ENCODE measurements around the gene NLRP3. TPM values are rescaled to one million over a fixed set of nuclear protein-coding genes. Genes with fewer than 3 reads are reported as not detected.

Gene NLRP3
- total RNA-seq, 4 donors from 2014 or later = 0.26 to 2.8 (median 0.86) TPM

DNA sequence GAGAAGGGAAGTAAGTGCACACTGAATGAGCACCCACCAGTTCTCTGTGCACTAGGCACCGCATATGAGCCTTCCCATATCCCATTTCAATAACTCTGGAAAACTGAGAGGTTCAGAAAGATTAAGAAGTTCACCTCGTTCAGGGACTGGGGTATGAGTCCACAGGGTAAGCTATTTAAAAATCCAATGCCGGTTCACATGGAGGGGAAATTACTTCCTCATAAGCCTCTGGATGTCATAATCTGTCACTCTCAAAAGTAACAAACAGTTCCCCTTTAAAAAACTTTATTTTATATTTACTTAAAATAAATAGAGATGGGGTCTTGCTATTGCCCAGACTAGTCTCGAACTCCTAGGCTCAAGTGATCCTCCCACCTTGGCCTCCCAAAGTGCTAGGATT, 40.0 kb downstream of the NLRP3 start:
- Histone ChIP-seq H3K4me3 (no peak overlapping the region), H3K27me3 (no peaks in the 10 kb centered on the region), H3K36me3 (no peaks in the 10 kb centered on the region), H3K4me1 (no peaks in the 10 kb centered on the region), H3K27ac (no peak overlapping the region), H3K9me3 (no peaks in the 10 kb centered on the region)
- DNase-seq = no peak
- TF ChIP-seq, protein P1, sequence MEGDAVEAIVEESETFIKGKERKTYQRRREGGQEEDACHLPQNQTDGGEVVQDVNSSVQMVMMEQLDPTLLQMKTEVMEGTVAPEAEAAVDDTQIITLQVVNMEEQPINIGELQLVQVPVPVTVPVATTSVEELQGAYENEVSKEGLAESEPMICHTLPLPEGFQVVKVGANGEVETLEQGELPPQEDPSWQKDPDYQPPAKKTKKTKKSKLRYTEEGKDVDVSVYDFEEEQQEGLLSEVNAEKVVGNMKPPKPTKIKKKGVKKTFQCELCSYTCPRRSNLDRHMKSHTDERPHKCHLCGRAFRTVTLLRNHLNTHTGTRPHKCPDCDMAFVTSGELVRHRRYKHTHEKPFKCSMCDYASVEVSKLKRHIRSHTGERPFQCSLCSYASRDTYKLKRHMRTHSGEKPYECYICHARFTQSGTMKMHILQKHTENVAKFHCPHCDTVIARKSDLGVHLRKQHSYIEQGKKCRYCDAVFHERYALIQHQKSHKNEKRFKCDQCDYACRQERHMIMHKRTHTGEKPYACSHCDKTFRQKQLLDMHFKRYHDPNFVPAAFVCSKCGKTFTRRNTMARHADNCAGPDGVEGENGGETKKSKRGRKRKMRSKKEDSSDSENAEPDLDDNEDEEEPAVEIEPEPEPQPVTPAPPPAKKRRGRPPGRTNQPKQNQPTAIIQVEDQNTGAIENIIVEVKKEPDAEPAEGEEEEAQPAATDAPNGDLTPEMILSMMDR (IDR thresholded peaks at IDR 0.05) = no peak
- TF ChIP-seq POLR2A (IDR thresholded peaks at IDR 0.05) = no peak
- intact Hi-C loops (cut with DNase I; ENCODE audit: low total_unique reads) = no loop called here

DNA sequence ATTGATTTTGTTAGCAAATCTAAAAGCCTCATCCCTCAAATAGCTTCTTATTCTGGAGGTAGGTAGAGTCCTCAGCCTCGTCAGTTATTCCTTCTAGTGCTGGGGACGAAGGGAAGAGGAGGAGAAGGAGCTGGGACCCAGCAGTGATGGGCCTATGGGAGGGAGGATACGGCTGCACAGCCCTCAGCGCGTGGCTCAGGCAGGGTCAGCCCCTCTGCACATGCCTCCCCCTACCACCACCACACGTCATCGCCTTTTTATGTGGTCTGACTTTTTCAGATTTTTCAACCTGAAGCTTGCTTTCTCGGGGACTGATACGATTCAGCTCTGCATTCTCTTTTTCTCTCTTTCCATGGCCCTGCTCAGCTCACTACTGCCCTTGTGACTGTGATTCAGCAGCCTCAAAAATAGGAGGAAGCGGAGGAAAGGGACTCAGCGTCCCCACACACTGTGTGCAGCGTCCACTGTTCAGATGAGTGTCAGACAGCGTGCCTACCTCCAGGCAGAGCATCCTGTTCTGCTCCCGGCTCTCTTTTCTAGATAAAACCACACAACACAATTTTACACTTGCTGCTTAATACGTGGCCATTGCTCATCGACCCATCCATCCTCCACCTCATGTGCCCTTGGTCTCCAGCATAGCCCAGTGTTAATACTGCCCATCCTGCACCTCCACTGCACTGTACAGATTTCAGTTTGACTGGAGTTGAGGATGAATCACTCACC, 41.1 kb downstream of the NLRP3 start:
- Histone ChIP-seq H3K4me3 (no peak overlapping the region), H3K9me3 (no peaks in the 10 kb centered on the region), H3K36me3 (no peaks in the 10 kb centered on the region), H3K4me1 (no peaks in the 10 kb centered on the region), H3K27me3 (no peaks in the 10 kb centered on the region), H3K27ac (no peak overlapping the region)
- intact Hi-C loops (cut with DNase I; ENCODE audit: low total_unique reads) = no loop called here
- no peak for DNase-seq
- TF ChIP-seq, protein P1 (IDR thresholded peaks at IDR 0.05) = no peak
- TF ChIP-seq POLR2A (IDR thresholded peaks at IDR 0.05) = no peak

DNA sequence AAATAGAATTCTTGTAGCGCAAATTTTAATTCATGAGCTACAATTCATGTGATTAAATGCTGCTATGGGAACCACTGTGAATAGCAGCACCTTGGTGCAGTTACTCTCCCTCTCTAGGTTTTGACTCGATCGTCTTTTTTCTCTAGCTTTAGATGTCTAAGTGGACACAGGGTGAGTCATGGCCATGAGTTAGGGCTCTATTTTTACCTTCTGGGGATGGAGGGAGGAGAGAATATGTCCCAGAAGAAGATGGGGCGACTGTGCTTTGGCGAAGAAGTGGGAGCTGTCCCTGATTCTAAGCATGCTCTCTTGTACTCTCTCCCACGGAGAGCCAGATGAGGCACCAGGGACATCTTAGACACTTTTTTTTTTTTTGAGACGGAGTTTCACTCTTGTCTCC, 43.5 kb downstream of the NLRP3 start:
- Histone ChIP-seq H3K27ac (no peak overlapping the region), H3K4me1 (no peaks in the 10 kb centered on the region), H3K36me3 (no peaks in the 10 kb centered on the region), H3K9me3 (no peaks in the 10 kb centered on the region), H3K4me3 (no peak overlapping the region), H3K27me3 (no peaks in the 10 kb centered on the region)
- DNase-seq = no peak
- TF ChIP-seq POLR2A (IDR thresholded peaks at IDR 0.05) = no peak
- TF ChIP-seq, protein P1 (IDR thresholded peaks at IDR 0.05) = no peak
- intact Hi-C loops (cut with DNase I; ENCODE audit: low total_unique reads) = no loop called here

DNA sequence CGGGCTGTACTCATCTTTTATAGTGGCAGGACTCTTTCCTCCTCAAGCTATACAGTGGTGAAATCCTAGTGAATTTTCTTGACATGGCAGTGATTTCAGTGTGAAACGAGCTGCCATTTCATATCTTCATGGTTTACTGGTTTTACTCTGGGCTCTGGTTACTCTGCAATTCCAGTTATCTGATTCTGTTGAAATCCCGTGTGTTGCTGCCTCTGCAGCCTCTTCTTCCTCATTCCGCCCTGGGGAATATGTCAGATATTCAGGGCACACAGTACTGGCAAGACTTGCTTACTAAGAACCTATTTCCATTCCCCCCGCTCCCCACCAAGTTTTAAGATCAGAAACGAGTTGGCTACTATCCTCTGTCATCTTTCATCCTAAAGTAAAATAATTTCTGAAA, 49.8 kb downstream of the NLRP3 start:
- H3K4me1 ChIP-seq = no peaks in the 10 kb centered on the region
- H3K4me3 ChIP-seq = no peak overlapping the region
- TF ChIP-seq, protein P1 (IDR thresholded peaks at IDR 0.05) = no peak
- TF ChIP-seq POLR2A (IDR thresholded peaks at IDR 0.05) = no peak
- no peaks in the 10 kb centered on the region for H3K27me3 ChIP-seq
- no peak for DNase-seq
- no peak overlapping the region for H3K27ac ChIP-seq
- H3K9me3 ChIP-seq = no peaks in the 10 kb centered on the region
- intact Hi-C loops (cut with DNase I; ENCODE audit: low total_unique reads) = no loop called here
- no peaks in the 10 kb centered on the region for H3K36me3 ChIP-seq

DNA sequence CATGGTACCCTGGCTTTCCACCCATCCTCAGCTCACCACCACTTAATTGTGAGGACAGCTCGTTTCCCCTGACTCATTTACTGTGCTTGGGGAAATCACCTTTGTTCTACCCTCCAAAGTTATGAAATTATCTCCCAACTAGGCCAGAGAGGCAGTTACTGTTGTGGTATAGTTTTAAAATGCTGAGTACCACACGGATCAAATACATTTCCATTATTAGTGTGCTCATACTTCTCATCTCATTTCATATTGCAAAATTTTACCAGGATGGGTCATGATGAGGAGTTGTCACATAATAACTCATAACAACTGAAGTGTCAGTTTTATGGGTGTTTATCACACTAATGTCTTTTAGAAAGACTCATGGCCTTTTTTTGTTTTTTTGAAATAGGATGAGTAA, 51.2 kb downstream of the NLRP3 start:
- Histone ChIP-seq H3K27ac (no peak overlapping the region), H3K27me3 (no peaks in the 10 kb centered on the region), H3K36me3 (no peaks in the 10 kb centered on the region), H3K4me3 (no peak overlapping the region), H3K4me1 (no peaks in the 10 kb centered on the region), H3K9me3 (no peaks in the 10 kb centered on the region)
- no peak for DNase-seq
- TF ChIP-seq, protein P1 (IDR thresholded peaks at IDR 0.05) = no peak
- no peak for TF ChIP-seq POLR2A (IDR thresholded peaks at IDR 0.05)
- intact Hi-C loops (cut with DNase I; ENCODE audit: low total_unique reads) = no loop called here

Measured in uterus (tissue), 4 donors.